PFSK-1 (cell line): Measurements from ENCODE around the gene AUNIP.

Source experiments
- POLR2AphosphoS5 ChIP-seq: IDR thresholded peaks from 2 replicates; pipeline ENCODE4 v1.6.1; 2012; ENCODE audit warnings: low read depth, mild to moderate bottlenecking, control low read depth, low read length, moderate library complexity
- REST ChIP-seq, 2 experiments: IDR thresholded peaks; 2 replicates each; pipeline versions ENCODE4 v1.6.1 to v1.8.0; 2011 to 2012; ENCODE audit warnings: low read depth in 2 of 2, low read length in 2 of 2, control low read depth in 1 of 2, inconsistent platforms in 1 of 2, mild to moderate bottlenecking in 1 of 2, moderate library complexity in 1 of 2; ENCODE audit not compliant: insufficient read depth in 1 of 2
- SIN3A ChIP-seq: IDR thresholded peaks from 2 replicates; pipeline ENCODE4 v1.6.1; 2012; ENCODE audit warnings: mild to moderate bottlenecking, low read length, moderate library complexity, borderline replicate concordance; ENCODE audit not compliant: insufficient read depth
- TAF1 ChIP-seq: IDR thresholded peaks from 2 replicates; pipeline ENCODE4 v1.6.1; 2012; ENCODE audit warnings: low read length, control low read depth, borderline replicate concordance; ENCODE audit not compliant: insufficient read depth

- no peak for TF ChIP-seq REST (IDR thresholded peaks at IDR 0.05; ENCODE audit: insufficient read depth in 1 of 2, low read depth in 2 of 2, low read length in 2 of 2)
- no peak for TF ChIP-seq SIN3A
- no peak for TF ChIP-seq POLR2AphosphoS5
- TF ChIP-seq TAF1 = no peak
Observed at GRCh38 chr1:25797939-25798338, 61.3 kb downstream of the AUNIP start.
